Neural progenitor cell (in vitro differentiated cells): ENCODE data around the gene CTCF. TPM values are rescaled to one million over a fixed set of nuclear protein-coding genes. Genes with fewer than 3 reads are reported as not detected.

Experiments used
- DNase-seq: peaks from one replicate; pipeline ENCODE4 v3.0.0-alpha.2; 2016; ENCODE audit warnings: low spot score
- H2AFZ ChIP-seq: fragments of 200-600 bp; sonication (generic); replicated peaks from 2 replicates; pipeline ENCODE4 v1.6.1; 2016; ENCODE audit warnings: antibody characterized with exemption
- H3F3A ChIP-seq: fragments of 200-600 bp; sonication (generic); 2 replicates; pipeline ENCODE4 v1.6.1; 2016; ENCODE audit warnings: antibody characterized with exemption, low read depth
- H3K27ac ChIP-seq: fragments of 200-600 bp; sonication (generic); 2 replicates; pipeline ENCODE4 v1.5.1; 2016; ENCODE audit warnings: mild to moderate bottlenecking
- H3K27me3 ChIP-seq: fragments of 200-600 bp; sonication (generic); 2 replicates; pipeline ENCODE4 v1.6.1; 2016; ENCODE audit warnings: mild to moderate bottlenecking, moderate library complexity
- H3K36me3 ChIP-seq: fragments of 200-600 bp; sonication (generic); 2 replicates; pipeline ENCODE4 v1.5.1; 2016
- H3K4me1 ChIP-seq: fragments of 200-600 bp; sonication (generic); 2 replicates; pipeline ENCODE4 v1.6.1; 2016; ENCODE audit warnings: mixed run types
- H3K4me2 ChIP-seq: fragments of 200-600 bp; sonication (generic); 2 replicates; pipeline ENCODE4 v1.6.1; 2016
- H3K4me3 ChIP-seq: fragments of 200-600 bp; sonication (generic); 2 replicates; pipeline ENCODE4 v1.5.1; 2016
- H3K79me2 ChIP-seq: fragments of 200-600 bp; sonication (generic); 2 replicates; pipeline ENCODE4 v1.6.1; 2016; ENCODE audit warnings: low read depth
- H3K9ac ChIP-seq: fragments of 200-600 bp; sonication (generic); 2 replicates; pipeline ENCODE4 v1.6.1; 2016
- H3K9me3 ChIP-seq: fragments of 200-600 bp; sonication (generic); 2 replicates; pipeline ENCODE4 v1.5.1; 2016; ENCODE audit warnings: low read depth
- H4K20me1 ChIP-seq: fragments of 200-600 bp; sonication (generic); 2 replicates; pipeline ENCODE4 v1.6.1; 2016; ENCODE audit warnings: low read depth
- H3K27ac Mint-ChIP-seq: 3 replicates; pipeline ENCODE4 v1.8.0; 2021; ENCODE audit warnings: mixed read lengths
- H3K27me3 Mint-ChIP-seq: 2 replicates; pipeline ENCODE4 v1.8.0; 2022; ENCODE audit warnings: low read depth, mild to moderate bottlenecking, inconsistent platforms, moderate library complexity, mixed read lengths; ENCODE audit not compliant: insufficient read depth
- H3K36me3 Mint-ChIP-seq: 3 replicates; pipeline ENCODE4 v1.8.0; 2021; ENCODE audit warnings: mixed read lengths
- H3K4me1 Mint-ChIP-seq: 3 replicates; pipeline ENCODE4 v1.8.0; 2021; ENCODE audit warnings: mixed read lengths
- H3K4me3 Mint-ChIP-seq: 3 replicates; pipeline ENCODE4 v1.8.0; 2021; ENCODE audit warnings: mild to moderate bottlenecking, moderate library complexity, mixed read lengths
- H3K9me3 Mint-ChIP-seq: 3 replicates; pipeline ENCODE4 v1.8.0; 2020; ENCODE audit warnings: mixed read lengths
- EZH2 ChIP-seq: fragments of 200-600 bp; sonication (generic); IDR thresholded peaks from 2 replicates; pipeline ENCODE4 v1.6.1; 2017; ENCODE audit warnings: antibody characterized with exemption, mild to moderate bottlenecking, moderate library complexity
- EZH2phosphoT487 ChIP-seq: fragments of 200-600 bp; sonication (generic); IDR thresholded peaks from 2 replicates; pipeline ENCODE4 v1.6.1; 2017; ENCODE audit warnings: antibody characterized with exemption
- total RNA-seq: library from RNA; depleted of rRNA; stranded (reverse); fragments of >200 nt; gene quantifications from 2 replicates; pipeline ENCODE4 v1.2.3, GENCODE V29; 2015; ENCODE audit warnings: low replicate concordance
- TF ChIP-seq, protein P1 (sequence below): fragments of 200-600 bp; sonication (generic); IDR thresholded peaks from 2 replicates; pipeline ENCODE4 v1.5.1; 2017; ENCODE audit warnings: antibody characterized with exemption, mild to moderate bottlenecking

Gene CTCF
- total RNA-seq, 1 donor from 2014 or later: 76.3 TPM

DNA sequence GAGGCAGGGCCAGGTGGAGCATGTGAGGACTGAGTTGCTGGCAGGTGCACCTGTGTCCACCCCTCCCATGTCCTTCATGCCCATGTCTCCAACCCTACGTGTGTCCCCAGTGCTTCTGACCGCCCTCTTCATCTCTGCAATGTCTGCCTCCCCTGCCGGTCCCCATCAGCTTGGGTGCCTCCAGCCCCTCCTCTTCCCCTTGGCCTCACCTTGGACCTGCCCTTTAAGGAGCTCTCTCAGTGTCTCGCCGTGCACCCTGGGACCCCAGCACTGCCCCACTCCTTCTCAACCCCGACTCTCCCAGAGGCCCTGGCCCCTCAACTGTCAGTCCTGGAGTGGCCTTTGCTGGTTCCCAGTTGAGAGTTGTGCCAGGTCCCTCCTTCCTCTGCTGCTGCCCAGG lies 18.7 kb upstream of the CTCF start:
- H3K79me2 ChIP-seq: no peaks in the 10 kb centered on the region
- H3K4me3 ChIP-seq: no peak overlapping the region
- DNase-seq: no peak
- H3K9ac ChIP-seq: no peak overlapping the region
- H3K27me3 ChIP-seq: peaks cover 19% of the 10 kb centered on the region
- H3K27me3 Mint-ChIP-seq: peaks cover 7% of the 10 kb centered on the region
- no peak overlapping the region for H3K4me3 Mint-ChIP-seq
- H2AFZ ChIP-seq: no peak overlapping the region
- no peak for TF ChIP-seq EZH2phosphoT487
- TF ChIP-seq, protein P1, sequence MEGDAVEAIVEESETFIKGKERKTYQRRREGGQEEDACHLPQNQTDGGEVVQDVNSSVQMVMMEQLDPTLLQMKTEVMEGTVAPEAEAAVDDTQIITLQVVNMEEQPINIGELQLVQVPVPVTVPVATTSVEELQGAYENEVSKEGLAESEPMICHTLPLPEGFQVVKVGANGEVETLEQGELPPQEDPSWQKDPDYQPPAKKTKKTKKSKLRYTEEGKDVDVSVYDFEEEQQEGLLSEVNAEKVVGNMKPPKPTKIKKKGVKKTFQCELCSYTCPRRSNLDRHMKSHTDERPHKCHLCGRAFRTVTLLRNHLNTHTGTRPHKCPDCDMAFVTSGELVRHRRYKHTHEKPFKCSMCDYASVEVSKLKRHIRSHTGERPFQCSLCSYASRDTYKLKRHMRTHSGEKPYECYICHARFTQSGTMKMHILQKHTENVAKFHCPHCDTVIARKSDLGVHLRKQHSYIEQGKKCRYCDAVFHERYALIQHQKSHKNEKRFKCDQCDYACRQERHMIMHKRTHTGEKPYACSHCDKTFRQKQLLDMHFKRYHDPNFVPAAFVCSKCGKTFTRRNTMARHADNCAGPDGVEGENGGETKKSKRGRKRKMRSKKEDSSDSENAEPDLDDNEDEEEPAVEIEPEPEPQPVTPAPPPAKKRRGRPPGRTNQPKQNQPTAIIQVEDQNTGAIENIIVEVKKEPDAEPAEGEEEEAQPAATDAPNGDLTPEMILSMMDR: no peak
- no peak for TF ChIP-seq EZH2
- peaks cover 48% of the 10 kb centered on the region for H4K20me1 ChIP-seq
- H3K4me2 ChIP-seq: no peak overlapping the region
- H3F3A ChIP-seq: peaks cover 19% of the 10 kb centered on the region
- H3K4me1 Mint-ChIP-seq: peaks cover 5% of the 10 kb centered on the region
- peaks cover 21% of the 10 kb centered on the region for H3K36me3 Mint-ChIP-seq
- no peak overlapping the region for H3K27ac ChIP-seq
- H3K9me3 Mint-ChIP-seq: no peaks in the 10 kb centered on the region
- no peaks in the 10 kb centered on the region for H3K36me3 ChIP-seq
- H3K27ac Mint-ChIP-seq: no peak overlapping the region
- no peaks in the 10 kb centered on the region for H3K9me3 ChIP-seq
- H3K4me1 ChIP-seq: peaks cover 3% of the 10 kb centered on the region

DNA sequence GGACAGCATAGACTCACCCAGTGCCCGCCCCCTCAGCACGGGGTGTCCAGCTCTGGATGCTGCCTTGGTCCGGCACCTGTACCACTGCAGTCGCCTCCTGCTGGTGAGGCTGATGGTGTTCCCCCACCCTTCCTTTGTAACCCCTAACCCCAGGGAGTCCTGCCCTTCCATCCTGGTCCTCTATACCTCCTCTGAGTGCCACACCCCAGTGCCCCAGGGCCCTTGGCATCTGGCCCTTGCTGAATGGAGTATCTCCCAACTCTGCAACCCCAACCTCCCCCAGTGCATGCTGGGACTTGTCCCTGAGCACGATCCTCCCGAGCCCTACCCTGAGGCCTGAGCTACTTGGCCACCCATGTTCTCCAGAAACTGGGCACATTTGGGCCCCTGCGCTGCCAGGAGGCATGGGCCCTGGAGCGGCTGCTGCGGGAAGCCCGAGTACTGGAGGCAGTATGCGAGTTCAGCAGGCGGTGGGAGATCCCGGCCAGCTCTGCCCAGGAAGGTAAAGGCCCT lies 17.9 kb upstream of the CTCF start:
- H3K27ac Mint-ChIP-seq: no peak overlapping the region
- Histone ChIP-seq H3K27me3 (peaks cover 11% of the 10 kb centered on the region), H2AFZ (no peak overlapping the region), H3K9ac (no peak overlapping the region), H4K20me1 (peaks cover 40% of the 10 kb centered on the region), H3K4me1 (no peaks in the 10 kb centered on the region), H3K79me2 (no peaks in the 10 kb centered on the region), H3K9me3 (no peaks in the 10 kb centered on the region), H3K4me2 (no peak overlapping the region), H3K4me3 (no peak overlapping the region), H3F3A (peaks cover 11% of the 10 kb centered on the region), H3K36me3 (no peaks in the 10 kb centered on the region), H3K27ac (no peak overlapping the region)
- H3K27me3 Mint-ChIP-seq: peaks cover 4% of the 10 kb centered on the region
- H3K9me3 Mint-ChIP-seq: no peaks in the 10 kb centered on the region
- H3K4me1 Mint-ChIP-seq: no peaks in the 10 kb centered on the region
- TF ChIP-seq, protein P1: no peak
- TF ChIP-seq EZH2: no peak
- TF ChIP-seq EZH2phosphoT487: no peak
- peaks cover 16% of the 10 kb centered on the region for H3K36me3 Mint-ChIP-seq
- no peak overlapping the region for H3K4me3 Mint-ChIP-seq
- DNase-seq: no peak

DNA sequence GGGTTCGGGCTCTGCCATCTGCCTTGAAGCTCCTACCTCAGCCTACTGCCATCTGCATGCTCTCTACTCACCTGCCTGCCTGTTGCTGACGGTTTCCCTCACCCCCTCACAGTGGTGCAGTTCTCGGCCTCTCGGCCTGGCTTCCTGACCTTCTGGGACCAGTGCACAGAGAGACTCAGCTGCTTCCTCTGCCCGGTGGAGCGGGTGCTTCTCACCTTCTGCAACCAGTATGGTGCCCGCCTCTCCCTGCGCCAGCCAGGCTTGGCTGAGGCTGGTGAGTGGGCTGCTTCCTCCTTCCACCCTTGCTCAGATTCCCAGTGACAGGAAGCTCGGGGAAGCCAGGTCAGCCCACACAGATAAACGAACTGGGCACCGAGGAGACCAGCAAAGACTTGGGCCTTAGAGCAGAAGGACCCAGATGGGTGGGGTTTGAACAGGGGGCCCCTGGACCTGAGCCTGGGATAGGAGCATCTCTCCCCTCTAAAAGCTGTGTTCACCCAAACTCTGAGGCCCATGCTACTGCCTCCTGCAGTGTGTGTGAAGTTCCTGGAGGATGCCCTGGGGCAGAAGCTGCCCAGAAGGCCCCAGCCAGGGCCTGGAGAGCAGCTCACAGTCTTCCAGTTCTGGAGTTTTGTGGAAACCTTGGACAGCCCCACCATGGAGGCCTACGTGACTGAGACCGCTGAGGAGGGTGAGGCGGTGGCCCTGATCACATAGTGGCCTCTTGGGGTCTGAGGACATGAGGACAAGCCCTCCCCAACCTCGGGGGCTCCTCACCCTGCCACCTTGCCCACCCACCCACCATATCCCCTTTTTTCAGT lies 17.3 kb upstream of the CTCF start:
- no peak overlapping the region for H3K4me2 ChIP-seq
- H3K4me3 Mint-ChIP-seq: no peak overlapping the region
- no peaks in the 10 kb centered on the region for H3K36me3 ChIP-seq

More for the DNA sequence above, 17.3 kb upstream of the CTCF start:
- no peaks in the 10 kb centered on the region for H3K9me3 ChIP-seq
- no peak for DNase-seq
- peaks cover 4% of the 10 kb centered on the region for H3K27me3 ChIP-seq
- peaks cover 19% of the 10 kb centered on the region for H3K36me3 Mint-ChIP-seq
- H3K4me3 ChIP-seq: no peak overlapping the region
- H3K4me1 ChIP-seq: no peaks in the 10 kb centered on the region
- H3K27ac Mint-ChIP-seq: no peak overlapping the region
- H3K27ac ChIP-seq: no peak overlapping the region
- no peaks in the 10 kb centered on the region for H3K79me2 ChIP-seq
- no peak overlapping the region for H2AFZ ChIP-seq
- TF ChIP-seq, protein P1: no peak
- no peak for TF ChIP-seq EZH2
- no peak for TF ChIP-seq EZH2phosphoT487
- H3K9me3 Mint-ChIP-seq: no peaks in the 10 kb centered on the region
- H4K20me1 ChIP-seq: peaks cover 34% of the 10 kb centered on the region
- H3K27me3 Mint-ChIP-seq: peaks cover 2% of the 10 kb centered on the region
- H3F3A ChIP-seq: peaks cover 8% of the 10 kb centered on the region
- no peak overlapping the region for H3K9ac ChIP-seq
- peaks cover 2% of the 10 kb centered on the region for H3K4me1 Mint-ChIP-seq
